ENCODE data around the gene BAZ2A.
A peak's percentile ranks its signal among the peaks of the same experiment; 100 is the strongest.

DNA sequence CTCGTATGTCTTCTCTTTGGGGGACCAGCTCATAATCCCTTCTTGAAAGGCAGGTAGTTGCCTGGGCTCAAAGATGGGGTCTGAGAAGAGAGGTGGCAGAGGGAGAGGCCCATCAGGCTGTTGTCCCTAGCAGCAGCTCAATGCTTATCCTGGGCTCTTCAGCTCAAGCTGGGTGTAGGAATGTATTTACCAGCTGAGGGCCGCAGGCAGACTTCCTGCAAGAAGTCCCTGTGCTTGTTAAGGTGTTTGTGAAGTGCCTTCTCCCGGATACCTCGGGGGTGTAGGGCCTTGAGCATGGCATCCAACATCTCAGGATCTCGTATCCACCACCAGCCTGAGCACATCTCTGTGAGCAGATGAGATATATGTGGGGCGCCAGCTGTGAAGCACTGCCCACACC lies 29.4 kb downstream of the BAZ2A start:
- TF ChIP-seq, protein P1, sequence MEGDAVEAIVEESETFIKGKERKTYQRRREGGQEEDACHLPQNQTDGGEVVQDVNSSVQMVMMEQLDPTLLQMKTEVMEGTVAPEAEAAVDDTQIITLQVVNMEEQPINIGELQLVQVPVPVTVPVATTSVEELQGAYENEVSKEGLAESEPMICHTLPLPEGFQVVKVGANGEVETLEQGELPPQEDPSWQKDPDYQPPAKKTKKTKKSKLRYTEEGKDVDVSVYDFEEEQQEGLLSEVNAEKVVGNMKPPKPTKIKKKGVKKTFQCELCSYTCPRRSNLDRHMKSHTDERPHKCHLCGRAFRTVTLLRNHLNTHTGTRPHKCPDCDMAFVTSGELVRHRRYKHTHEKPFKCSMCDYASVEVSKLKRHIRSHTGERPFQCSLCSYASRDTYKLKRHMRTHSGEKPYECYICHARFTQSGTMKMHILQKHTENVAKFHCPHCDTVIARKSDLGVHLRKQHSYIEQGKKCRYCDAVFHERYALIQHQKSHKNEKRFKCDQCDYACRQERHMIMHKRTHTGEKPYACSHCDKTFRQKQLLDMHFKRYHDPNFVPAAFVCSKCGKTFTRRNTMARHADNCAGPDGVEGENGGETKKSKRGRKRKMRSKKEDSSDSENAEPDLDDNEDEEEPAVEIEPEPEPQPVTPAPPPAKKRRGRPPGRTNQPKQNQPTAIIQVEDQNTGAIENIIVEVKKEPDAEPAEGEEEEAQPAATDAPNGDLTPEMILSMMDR (IDR thresholded peaks at IDR 0.05 in 8 of 11, conservative IDR thresholded peaks at IDR 0.05 in 3 of 11), result no peak
- TF ChIP-seq POLR2AphosphoS5 (IDR thresholded peaks at IDR 0.05), result peak in 2 of 3 donors; percentile 3 to 41

All from spleen (tissue), 7 donors.